Measurements from ENCODE around the gene CXXC5. TPM values are rescaled to one million over a fixed set of nuclear protein-coding genes. Genes with fewer than 3 reads are reported as not detected.

CXXC5 gene
- total RNA-seq, 1 donor from 2014 or later, result 167 TPM

GRCh38 chr5:139634028-139634325 is 14.2 kb upstream of the CXXC5 start:
- Histone ChIP-seq H3K4me3 (ENCODE audit: low read depth, low read length) (no peak overlapping the region), H3K36me3 (ENCODE audit: control insufficient read depth, insufficient read depth, low read length) (no peaks in the 10 kb centered on the region), H3K27me3 (ENCODE audit: control insufficient read depth, insufficient read depth, low read length) (no peaks in the 10 kb centered on the region)
- no peak for TF ChIP-seq CTCF (IDR thresholded peaks at IDR 0.05; ENCODE audit: insufficient read depth, low read length, poor library complexity, severe bottlenecking)
- no peak for DNase-seq (ENCODE audit: low read depth)

GRCh38 chr5:139634541-139634940 is 13.6 kb upstream of the CXXC5 start:
- Histone ChIP-seq H3K27me3 (ENCODE audit: control insufficient read depth, insufficient read depth, low read length) (no peaks in the 10 kb centered on the region), H3K36me3 (ENCODE audit: control insufficient read depth, insufficient read depth, low read length) (no peaks in the 10 kb centered on the region), H3K4me3 (ENCODE audit: low read depth, low read length) (no peak overlapping the region)
- no peak for TF ChIP-seq CTCF (IDR thresholded peaks at IDR 0.05; ENCODE audit: insufficient read depth, low read length, poor library complexity, severe bottlenecking)
- DNase-seq (ENCODE audit: low read depth), result no peak

GRCh38 chr5:139635191-139635590 is 13.0 kb upstream of the CXXC5 start:
- H3K36me3 ChIP-seq (ENCODE audit: control insufficient read depth, insufficient read depth, low read length), result no peaks in the 10 kb centered on the region
- no peak overlapping the region for H3K4me3 ChIP-seq (ENCODE audit: low read depth, low read length)
- no peak for TF ChIP-seq CTCF (IDR thresholded peaks at IDR 0.05; ENCODE audit: insufficient read depth, low read length, poor library complexity, severe bottlenecking)
- no peak for DNase-seq (ENCODE audit: low read depth)
- no peaks in the 10 kb centered on the region for H3K27me3 ChIP-seq (ENCODE audit: control insufficient read depth, insufficient read depth, low read length)

- H3K36me3 ChIP-seq (ENCODE audit: control insufficient read depth, insufficient read depth, low read length), result no peaks in the 10 kb centered on the region
Measured at GRCh38 chr5:139635606-139636206, 12.4 kb upstream of the CXXC5 start.

GRCh38 chr5:139636207-139636792 is 11.8 kb upstream of the CXXC5 start:
- H3K4me3 ChIP-seq (ENCODE audit: low read depth, low read length), result no peak overlapping the region
- no peak for TF ChIP-seq CTCF (IDR thresholded peaks at IDR 0.05; ENCODE audit: insufficient read depth, low read length, poor library complexity, severe bottlenecking)

More at GRCh38 chr5:139635606-139636206, 12.4 kb upstream of the CXXC5 start:
- Histone ChIP-seq H3K27me3 (ENCODE audit: control insufficient read depth, insufficient read depth, low read length) (no peaks in the 10 kb centered on the region), H3K4me3 (ENCODE audit: low read depth, low read length) (no peak overlapping the region)
- TF ChIP-seq CTCF (IDR thresholded peaks at IDR 0.05; ENCODE audit: insufficient read depth, low read length, poor library complexity, severe bottlenecking), result peak; percentile 62
- DNase-seq (ENCODE audit: low read depth), result peak; percentile 85

GRCh38 chr5:139636975-139637408 is 11.2 kb upstream of the CXXC5 start:
- no peak for DNase-seq (ENCODE audit: low read depth)
- no peak for TF ChIP-seq CTCF (IDR thresholded peaks at IDR 0.05; ENCODE audit: insufficient read depth, low read length, poor library complexity, severe bottlenecking)
- no peaks in the 10 kb centered on the region for H3K27me3 ChIP-seq (ENCODE audit: control insufficient read depth, insufficient read depth, low read length)
- H3K4me3 ChIP-seq (ENCODE audit: low read depth, low read length), result peak overlapping the region; percentile 15
- H3K36me3 ChIP-seq (ENCODE audit: control insufficient read depth, insufficient read depth, low read length), result no peaks in the 10 kb centered on the region

More at GRCh38 chr5:139636207-139636792, 11.8 kb upstream of the CXXC5 start:
- Histone ChIP-seq H3K36me3 (ENCODE audit: control insufficient read depth, insufficient read depth, low read length) (no peaks in the 10 kb centered on the region), H3K27me3 (ENCODE audit: control insufficient read depth, insufficient read depth, low read length) (no peaks in the 10 kb centered on the region)
- no peak for DNase-seq (ENCODE audit: low read depth)

Data from kidney epithelial cell (primary cell).